Activated CD8-positive, alpha-beta T cell treated with anti-CD3 and anti-CD28 coated beads for 36 hours (primary cell): Measurements from ENCODE around the gene LARGE1. TPM values are rescaled to one million over a fixed set of nuclear protein-coding genes. Genes with fewer than 3 reads are reported as not detected.

ENCODE experiments used
- ATAC-seq: fragments of 200-7000 bp; cut with Tn5 transposase; one replicate; pipeline ENCODE4 v1.10.0; 2021; ENCODE audit warnings: mild to moderate bottlenecking, moderate library complexity
- CTCF ChIA-PET: fragments of 350-600 bp; sonication (Branson Sonifier 250); formaldehyde crosslinking; loops from one replicate; lab custom pipeline; 2021; ENCODE audit warnings: antibody characterized with exemption; lab: Charles Lee
- POLR2A ChIA-PET: fragments of 350-600 bp; sonication (Branson Sonifier 250); formaldehyde crosslinking; loops from one replicate; lab custom pipeline; 2021; ENCODE audit warnings: antibody characterized with exemption; lab: Charles Lee
- DNase-seq: peaks from one replicate; pipeline ENCODE4 v3.0.0-alpha.2; 2020
- H3K27ac Mint-ChIP-seq: one replicate; pipeline ENCODE4 v1.8.0; 2021; ENCODE audit warnings: mild to moderate bottlenecking, mixed read lengths
- H3K27me3 Mint-ChIP-seq: one replicate; pipeline ENCODE4 v1.8.0; 2021; ENCODE audit warnings: mixed read lengths
- H3K36me3 Mint-ChIP-seq: one replicate; pipeline ENCODE4 v1.8.0; 2021; ENCODE audit warnings: low read depth, mixed read lengths
- H3K4me1 Mint-ChIP-seq: one replicate; pipeline ENCODE4 v1.8.0; 2021; ENCODE audit warnings: low read depth, mixed read lengths
- H3K4me3 Mint-ChIP-seq: one replicate; pipeline ENCODE4 v1.8.0; 2021; ENCODE audit warnings: mild to moderate bottlenecking, moderate library complexity, mixed read lengths
- H3K9me3 Mint-ChIP-seq: one replicate; pipeline ENCODE4 v1.8.0; 2021; ENCODE audit warnings: mixed read lengths
- CTCF ChIP-seq: fragments of 200-600 bp; IDR thresholded peaks from one replicate; pipeline ENCODE4 v1.8.0; 2022; ENCODE audit warnings: antibody characterized with exemption, mild to moderate bottlenecking
- intact Hi-C: fragments of 100-400 bp; cut with micrococcal nuclease; formaldehyde crosslinking; loops from one replicate; pipeline ENCODE4 v1.10.0; 2022
- total RNA-seq, 2 experiments: library from RNA; stranded (reverse); gene quantifications; one replicate each; pipeline ENCODE4 v1.2.3, GENCODE V29; 2021

The LARGE1 gene
- total RNA-seq, 2 experiments from 2014 or later = 0.31 to 0.32 TPM

- Mint-ChIP-seq H3K27me3 (no peaks in the 10 kb centered on the region), H3K36me3 (no peaks in the 10 kb centered on the region), H3K4me1 (no peaks in the 10 kb centered on the region), H3K27ac (no peak overlapping the region), H3K4me3 (no peak overlapping the region), H3K9me3 (peaks cover 8% of the 10 kb centered on the region)
- ChIA-PET CTCF (no interaction called here), POLR2A (no interaction called here)
- no peak for TF ChIP-seq CTCF
- intact Hi-C loops = no loop called here
- ATAC-seq (no peak), DNase-seq (no peak)
Observed at GRCh38 chr22:33631777-33632176, 288.5 kb downstream of the LARGE1 start.

DNA sequence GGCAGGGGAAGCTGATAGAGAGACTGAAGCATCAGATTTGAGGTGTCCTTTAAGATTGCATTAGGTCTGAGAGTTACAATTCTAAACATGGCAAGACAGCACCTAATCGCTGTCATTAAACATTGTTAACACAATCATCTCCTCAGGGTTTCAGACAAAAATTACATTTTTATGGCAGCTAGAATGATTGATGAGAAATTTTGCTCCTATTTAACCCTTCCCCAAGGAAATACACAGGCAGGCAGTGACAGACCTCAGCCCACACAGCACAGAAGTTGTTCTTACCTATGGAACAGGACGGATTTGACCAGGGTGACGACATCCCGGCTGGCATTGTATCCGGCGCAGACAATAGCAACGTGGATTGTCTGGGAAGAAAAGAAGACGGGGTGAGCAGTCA, 294.3 kb downstream of the LARGE1 start:
- CTCF ChIA-PET = no interaction called here
- no peak overlapping the region for H3K27ac Mint-ChIP-seq
- H3K36me3 Mint-ChIP-seq = no peaks in the 10 kb centered on the region
- H3K4me1 Mint-ChIP-seq = no peaks in the 10 kb centered on the region
- intact Hi-C loops = no loop called here
- peaks cover 6% of the 10 kb centered on the region for H3K9me3 Mint-ChIP-seq
- POLR2A ChIA-PET = no interaction called here
- no peak overlapping the region for H3K4me3 Mint-ChIP-seq
- ATAC-seq (no peak), DNase-seq (no peak)
- no peaks in the 10 kb centered on the region for H3K27me3 Mint-ChIP-seq
- no peak for TF ChIP-seq CTCF

- CTCF ChIA-PET = no interaction called here
- Mint-ChIP-seq H3K36me3 (no peaks in the 10 kb centered on the region), H3K4me3 (no peak overlapping the region), H3K4me1 (no peaks in the 10 kb centered on the region), H3K9me3 (no peaks in the 10 kb centered on the region), H3K27ac (no peak overlapping the region), H3K27me3 (no peaks in the 10 kb centered on the region)
- DNase-seq = no peak
- POLR2A ChIA-PET = no interaction called here
- no peak for TF ChIP-seq CTCF
- intact Hi-C loops = no loop called here
- ATAC-seq = no peak
Observed at GRCh38 chr22:33620085-33620484, 300.2 kb downstream of the LARGE1 start.

DNA sequence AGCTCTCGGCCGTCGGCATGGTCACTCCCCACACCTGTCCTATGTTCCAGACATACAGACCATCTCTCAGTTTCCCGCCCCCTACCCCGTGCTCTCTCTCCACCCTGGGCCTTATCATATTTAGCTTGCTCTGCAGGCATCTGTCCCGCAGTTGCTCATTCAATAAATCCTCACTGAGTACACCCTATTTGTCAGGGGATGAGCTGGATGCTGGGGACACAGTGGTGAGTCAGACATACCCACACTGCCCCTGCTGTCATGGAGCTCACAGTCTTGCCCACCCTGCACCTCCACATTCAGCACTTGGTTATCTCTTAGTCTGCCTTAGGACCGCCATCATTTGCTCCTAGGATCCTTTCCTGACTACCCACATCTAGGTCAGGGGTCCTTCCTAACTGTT, 313.8 kb downstream of the LARGE1 start:
- ChIA-PET CTCF (no interaction called here), POLR2A (no interaction called here)
- Mint-ChIP-seq H3K36me3 (no peaks in the 10 kb centered on the region), H3K9me3 (peaks cover 4% of the 10 kb centered on the region), H3K27ac (no peak overlapping the region), H3K4me3 (no peak overlapping the region), H3K4me1 (no peaks in the 10 kb centered on the region), H3K27me3 (no peaks in the 10 kb centered on the region)
- TF ChIP-seq CTCF = no peak
- ATAC-seq (no peak), DNase-seq (no peak)
- intact Hi-C loops = no loop called here

DNA sequence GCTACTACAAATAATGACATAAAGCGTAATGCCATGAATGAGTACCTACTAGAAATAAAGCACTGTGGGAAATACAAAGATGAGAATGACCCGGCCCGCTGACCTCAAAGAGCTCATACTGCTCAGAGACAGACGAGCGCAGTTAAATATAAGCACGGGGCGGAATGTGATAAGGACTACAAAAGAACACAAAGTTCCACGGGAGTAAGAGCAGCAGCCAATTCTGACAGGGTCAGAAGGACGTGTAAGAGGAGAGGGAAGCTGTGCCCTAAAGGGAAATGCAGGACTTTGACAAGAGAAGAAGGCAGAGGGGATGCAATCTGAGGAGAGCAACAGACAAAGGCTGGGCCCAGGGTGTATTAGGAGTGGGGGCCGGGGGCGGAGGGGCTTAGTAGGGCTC, 314.6 kb downstream of the LARGE1 start:
- Mint-ChIP-seq H3K27me3 (no peaks in the 10 kb centered on the region), H3K4me3 (no peak overlapping the region), H3K36me3 (no peaks in the 10 kb centered on the region), H3K4me1 (no peaks in the 10 kb centered on the region), H3K27ac (no peak overlapping the region), H3K9me3 (peaks cover 4% of the 10 kb centered on the region)
- no peak for TF ChIP-seq CTCF
- intact Hi-C loops = no loop called here
- ChIA-PET POLR2A (no interaction called here), CTCF (no interaction called here)
- no peak for ATAC-seq
- no peak for DNase-seq
